GM19025 (cell line): ENCODE data around the gene CEP85.

Experiments used
- ATAC-seq: cut with Tn5 transposase; IDR thresholded peaks from one replicate; pipeline ENCODE4 v1.9.1; 2021; ENCODE audit warnings: mild to moderate bottlenecking, low read depth, moderate library complexity; ENCODE audit not compliant: unreplicated experiment

CEP85 gene

GRCh38 chr1:26276432-26276838 is 42.4 kb downstream of the CEP85 start:
- ATAC-seq = no peak

DNA sequence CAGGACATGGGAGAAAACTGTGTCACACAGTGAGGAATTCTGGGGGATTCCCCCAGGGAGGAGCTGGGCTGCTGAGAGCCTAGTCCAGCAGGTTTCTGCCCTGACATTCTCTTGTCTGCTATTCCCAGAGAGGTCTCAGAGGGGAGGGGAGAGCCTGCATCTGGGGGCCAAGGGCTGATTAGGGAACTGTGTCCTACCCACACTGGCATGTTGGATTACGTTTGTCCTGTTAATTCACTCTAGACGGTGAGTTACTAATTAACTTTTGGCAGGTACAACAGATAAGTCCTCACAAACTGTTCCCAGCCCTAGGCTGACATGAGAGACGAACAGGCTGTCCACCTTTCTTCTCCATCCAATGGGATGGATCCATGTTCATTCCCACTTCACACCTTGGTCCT is 43.3 kb downstream of the CEP85 start:
- no peak for ATAC-seq

- ATAC-seq = no peak
These were observed 43.7 kb downstream of the CEP85 start for GRCh38 chr1:26277719-26278118.

GRCh38 chr1:26278303-26278702 is 44.3 kb downstream of the CEP85 start:
- no peak for ATAC-seq

DNA sequence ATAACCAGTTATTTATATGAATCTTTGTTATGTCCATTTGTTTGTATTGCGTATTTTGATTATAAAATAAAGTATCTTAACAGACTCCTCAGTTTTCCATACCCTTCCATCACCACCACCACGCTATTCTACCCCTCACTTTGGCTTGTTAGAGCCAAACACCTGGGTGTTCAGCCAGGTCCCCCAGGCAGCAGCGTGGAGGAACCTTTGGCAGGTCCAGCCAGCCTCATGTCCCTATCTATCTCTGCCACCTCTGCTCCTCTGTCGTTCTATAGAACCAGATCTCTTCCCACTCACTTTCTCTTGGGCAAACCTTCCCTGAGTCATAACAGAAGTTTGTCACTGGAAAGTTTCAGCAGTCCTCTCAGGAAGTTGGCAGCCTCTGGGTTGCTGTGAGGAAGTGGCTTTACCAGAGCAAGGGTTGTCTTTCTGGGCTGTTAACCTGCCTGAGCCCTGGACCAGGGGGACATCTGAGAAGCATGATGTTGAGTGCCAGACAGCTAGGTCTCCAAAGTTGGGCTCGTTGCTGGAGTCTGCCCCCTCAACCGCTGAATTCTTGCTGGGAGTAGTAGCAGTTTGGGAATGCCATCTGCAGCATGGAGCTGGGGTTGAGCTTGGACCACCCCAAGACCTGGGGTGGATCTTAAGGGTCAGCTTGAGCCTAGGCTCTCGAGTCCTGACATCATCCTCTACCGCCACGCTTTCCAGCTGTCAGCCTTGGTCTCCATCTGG is 44.9 kb downstream of the CEP85 start:
- ATAC-seq = no peak

- ATAC-seq = peak; percentile 77
These were observed 45.7 kb downstream of the CEP85 start, which contains the start of gene SH3BGRL3 for GRCh38 chr1:26279456-26280332. TSS of gene SH3BGRL3 (plus strand) at chr1:26280086. CDS start at chr1:26280156, 70 bp downstream.

- ATAC-seq = no peak
These were observed 46.5 kb downstream of the CEP85 start for GRCh38 chr1:26280333-26281042.

DNA sequence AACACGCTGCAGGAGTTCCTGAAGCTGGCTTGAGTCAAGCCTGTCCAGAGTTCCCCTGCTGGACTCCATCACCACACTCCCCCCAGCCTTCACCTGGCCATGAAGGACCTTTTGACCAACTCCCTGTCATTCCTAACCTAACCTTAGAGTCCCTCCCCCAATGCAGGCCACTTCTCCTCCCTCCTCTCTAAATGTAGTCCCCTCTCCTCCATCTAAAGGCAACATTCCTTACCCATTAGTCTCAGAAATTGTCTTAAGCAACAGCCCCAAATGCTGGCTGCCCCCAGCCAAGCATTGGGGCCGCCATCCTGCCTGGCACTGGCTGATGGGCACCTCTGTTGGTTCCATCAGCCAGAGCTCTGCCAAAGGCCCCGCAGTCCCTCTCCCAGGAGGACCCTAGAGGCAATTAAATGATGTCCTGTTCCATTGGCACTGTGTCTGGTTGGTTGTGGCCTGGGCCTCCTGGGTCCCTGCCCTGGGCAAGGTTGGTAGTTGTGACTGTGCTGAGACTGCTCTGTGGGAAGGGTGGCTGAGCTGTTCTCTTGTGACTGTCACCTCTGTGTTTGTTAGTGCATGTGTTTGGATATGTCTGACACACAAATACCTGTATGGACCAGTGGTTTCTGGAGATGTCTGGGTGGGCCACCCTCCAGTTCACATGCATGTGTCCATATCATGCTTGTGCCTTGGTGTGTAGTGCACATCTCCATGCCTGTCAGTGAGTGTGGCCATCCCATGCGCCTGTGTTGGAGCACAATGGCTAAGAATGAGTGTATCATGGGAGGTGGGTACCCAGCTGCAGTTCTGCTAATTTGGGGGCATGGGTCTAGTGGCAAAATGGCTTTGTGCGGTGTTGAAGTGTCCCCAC is 47.3 kb downstream of the CEP85 start:
- no peak for ATAC-seq

DNA sequence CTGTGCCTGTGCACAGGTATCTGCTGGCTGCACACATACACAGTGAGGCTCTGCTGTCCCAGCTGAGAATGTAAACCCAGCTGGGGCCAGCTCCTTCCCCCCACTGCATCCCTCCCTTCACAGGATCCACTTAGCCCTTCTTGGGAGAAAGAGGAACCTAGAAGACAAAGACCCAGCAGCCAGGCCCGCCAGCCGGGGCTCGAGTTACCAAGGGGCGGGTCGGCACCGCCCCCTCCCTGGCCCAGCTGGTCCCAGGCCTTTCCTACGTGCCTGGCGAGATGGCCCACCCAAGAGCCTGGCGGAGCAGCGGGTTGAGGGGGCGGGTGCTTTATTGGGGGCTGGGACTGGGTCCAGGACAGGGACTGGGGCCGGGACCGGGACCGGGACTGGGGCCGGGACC is 48.0 kb downstream of the CEP85 start:
- no peak for ATAC-seq

- no peak for ATAC-seq
These were observed 48.5 kb downstream of the CEP85 start for GRCh38 chr1:26282401-26282918.

DNA sequence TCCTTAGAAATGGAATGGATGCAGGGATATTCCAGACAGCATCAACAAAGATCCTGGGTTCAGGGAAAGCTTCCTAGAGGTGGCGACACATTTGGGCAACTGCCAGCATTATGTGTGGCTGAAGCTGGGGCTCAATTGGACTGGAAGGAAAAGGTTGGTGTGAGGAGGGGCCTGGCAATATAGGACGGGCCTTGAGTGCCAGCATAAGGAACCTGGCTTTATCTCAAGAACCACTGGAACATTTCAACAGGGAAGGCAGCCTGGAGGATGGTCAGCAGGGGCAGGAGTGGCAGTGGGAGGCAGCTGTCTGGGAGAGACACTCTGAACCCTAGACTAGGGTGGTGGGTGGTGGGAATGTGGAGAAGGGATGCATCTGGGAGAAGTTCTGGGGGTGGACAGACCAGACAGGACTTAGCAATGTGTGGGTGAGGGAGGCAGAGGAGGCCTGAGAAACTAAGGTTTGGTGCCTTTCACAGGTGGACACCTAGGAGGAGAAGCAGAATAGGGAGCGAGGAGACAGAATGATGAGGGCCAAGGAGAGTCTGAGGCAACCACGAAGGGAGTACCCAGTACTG is 49.4 kb downstream of the CEP85 start:
- ATAC-seq = no peak

DNA sequence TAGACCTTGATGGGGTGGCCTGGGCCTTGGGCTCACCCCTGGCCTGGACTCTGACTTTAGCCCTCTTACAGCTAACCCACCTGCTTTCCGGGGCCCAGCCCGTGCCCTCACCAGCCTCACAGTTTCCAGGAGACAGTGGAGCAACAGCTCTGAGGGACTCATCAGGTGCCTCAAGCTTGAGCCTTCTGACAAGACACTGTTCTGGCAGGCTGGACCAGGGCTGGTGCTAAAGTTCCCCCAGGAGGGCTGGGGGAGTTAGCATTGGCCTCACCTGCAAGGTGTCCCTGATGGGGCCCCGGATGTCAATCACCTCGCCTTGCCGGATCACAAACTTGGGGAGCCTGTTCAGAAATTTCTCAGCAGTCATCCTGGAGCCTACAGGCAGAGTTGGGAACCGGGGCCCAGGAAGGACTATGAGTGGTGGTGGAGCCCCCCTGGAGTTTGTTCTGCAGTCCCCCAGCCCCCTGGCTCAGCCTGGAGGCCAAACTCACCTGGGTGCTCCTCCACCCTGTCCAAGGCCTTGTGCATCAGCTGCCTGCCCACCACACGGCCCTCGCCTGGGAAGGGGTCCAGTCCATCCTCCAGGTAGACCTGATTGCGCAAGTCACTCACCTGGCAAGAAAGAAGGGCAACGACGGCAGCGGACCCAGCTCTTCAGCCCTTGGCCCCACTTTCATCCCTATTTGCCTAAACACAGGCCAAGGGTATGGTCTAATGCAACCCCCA is 50.0 kb downstream of the CEP85 start:
- no peak for ATAC-seq

DNA sequence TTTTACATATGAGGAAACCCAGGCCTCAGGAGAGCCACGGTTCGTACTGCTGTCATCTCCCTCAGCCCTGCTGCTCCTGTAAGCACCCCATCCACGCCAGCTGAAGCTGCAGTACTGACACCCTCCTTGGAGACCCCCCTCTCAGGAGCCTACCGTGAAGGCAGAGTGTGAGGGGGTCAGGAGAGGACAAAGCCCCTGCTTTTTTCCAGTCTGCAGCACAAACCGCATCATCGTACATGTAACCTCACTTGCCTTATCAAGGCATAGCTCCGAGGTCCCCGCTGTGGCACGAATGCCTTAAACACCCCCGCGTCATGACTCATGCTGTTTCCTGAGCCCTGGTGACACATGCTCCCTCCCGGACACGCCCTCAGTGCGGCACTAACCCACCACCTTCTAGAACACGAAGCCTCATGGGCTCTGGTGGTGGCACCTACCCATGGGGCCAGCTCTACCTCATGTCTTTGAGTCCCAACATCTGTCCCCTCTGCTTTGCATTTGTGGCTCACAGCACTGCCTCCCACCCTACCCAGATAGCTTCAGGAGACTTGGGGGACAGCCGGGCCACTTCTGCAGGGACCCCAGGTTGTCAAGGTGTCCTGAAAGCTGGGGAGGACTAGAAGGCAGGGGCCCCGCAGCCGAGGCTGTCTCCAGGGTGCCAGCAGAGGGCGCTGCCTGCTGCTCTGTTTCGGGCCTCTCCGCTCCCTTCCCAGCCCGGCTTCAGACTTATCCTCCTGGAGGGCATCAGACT is 50.8 kb downstream of the CEP85 start:
- ATAC-seq = no peak

DNA sequence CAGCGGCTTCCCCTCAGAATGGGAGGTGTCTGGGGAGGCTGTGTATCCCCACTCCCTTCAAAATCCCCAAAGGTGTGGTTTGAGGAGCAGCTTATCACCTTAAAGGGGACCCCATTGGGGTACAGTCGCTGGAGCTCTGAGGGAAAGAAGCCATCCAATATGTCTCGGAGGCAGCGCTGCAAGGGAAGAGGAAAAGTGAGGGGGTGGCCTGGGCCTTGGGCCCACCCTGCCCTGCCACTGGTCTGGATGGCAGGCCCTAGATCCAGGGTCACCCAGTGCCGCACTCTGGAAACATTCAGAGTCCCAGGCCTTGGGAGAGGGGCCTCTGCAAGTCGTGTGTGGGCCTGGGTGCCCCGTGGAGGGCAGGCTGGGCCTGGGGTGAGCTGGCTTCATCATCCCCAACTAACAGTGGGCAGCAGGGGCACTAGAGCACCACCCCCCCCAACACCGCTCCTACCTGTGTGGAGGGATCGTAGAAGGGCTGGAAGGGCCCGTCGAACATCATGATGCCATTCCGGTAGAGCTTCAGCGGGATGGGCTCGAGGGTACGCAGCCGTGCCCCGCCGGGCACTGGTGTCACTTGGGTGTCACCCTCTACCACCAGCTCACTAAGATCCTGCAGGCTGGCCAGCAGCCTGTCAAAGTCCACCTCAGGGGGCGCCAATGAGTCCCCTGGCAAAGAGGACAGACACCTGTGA is 51.5 kb downstream of the CEP85 start:
- ATAC-seq = no peak

- ATAC-seq = no peak
These were observed 52.0 kb downstream of the CEP85 start for GRCh38 chr1:26286064-26286416.

DNA sequence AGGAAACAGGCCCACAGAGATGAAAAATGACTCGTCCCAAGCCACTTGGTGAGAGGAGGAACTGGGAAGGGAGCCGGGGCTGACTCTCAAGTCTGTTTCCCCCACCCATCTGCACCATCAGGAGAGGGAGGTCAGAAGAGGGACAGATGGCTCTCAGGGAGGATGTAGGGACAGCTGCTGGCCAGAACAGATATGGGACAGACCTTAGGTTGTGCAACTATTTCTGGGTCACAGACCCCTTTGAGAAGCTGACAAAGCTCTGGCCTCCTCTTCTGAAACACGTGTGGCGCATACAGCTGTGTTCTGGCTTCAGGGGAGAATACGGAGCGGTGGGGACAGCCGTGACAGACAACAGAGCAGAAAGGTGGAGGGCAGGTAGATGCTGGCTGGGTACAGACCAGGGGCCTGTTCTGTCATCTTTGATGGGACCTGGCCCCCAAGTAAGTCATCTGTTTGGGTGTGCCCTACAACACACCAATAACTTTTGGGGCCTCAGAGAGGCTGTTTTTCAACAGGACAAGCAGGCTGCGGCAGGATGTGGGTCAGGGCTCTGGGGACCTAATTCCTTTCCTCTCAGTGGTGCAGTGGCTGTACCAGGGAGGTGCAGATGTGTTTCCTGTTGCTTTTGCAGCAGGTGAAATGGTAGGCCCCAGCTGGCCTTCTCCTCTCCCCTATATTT is 53.2 kb downstream of the CEP85 start:
- ATAC-seq = peak; percentile 44

DNA sequence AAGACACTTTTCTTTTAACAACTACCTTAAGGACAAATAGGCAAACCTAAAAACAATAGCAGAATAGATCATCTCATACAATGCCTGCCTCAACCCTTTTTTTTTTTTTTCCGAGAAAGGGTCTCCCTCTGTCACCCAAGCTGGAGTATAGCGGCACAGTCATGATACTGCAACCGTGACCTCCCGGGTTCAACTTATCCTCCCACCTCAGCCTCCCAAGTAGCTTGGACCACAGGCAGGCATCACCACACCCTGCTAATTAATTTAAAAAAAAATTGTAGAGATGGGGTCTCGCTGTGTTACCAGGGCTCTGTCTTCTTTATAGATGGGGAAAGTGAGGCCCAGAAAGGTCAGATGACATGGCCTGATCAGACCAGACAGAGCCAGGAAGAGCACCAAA is 53.8 kb downstream of the CEP85 start:
- ATAC-seq = no peak
